Measurements from ENCODE around the gene TMEM181. TPM values are rescaled to one million over a fixed set of nuclear protein-coding genes. Genes with fewer than 3 reads are reported as not detected.
A peak's percentile ranks its signal among the peaks of the same experiment; 100 is the strongest.

TMEM181 gene
- polyA plus RNA-seq, 1 of the 3 experiments (the other 2 are of a cell fraction), result 19.5 TPM

- H3K9me2 ChIP-seq, result no peaks in the 10 kb centered on the region
- H3K4me2 ChIP-seq, result peak overlapping the region; percentile 99
- no peak for TF ChIP-seq YY1 (IDR thresholded peaks at IDR 0.05; ENCODE audit: low read depth)
- TF ChIP-seq EP300 (IDR thresholded peaks at IDR 0.05; ENCODE audit: borderline replicate concordance in 1 of 2, low read depth in 1 of 2, low read length in 1 of 2), result no peak
- TF ChIP-seq GABPA (IDR thresholded peaks at IDR 0.05; ENCODE audit: low read depth), result no peak
- TF ChIP-seq TAF1 (IDR thresholded peaks at IDR 0.05; ENCODE audit: borderline replicate concordance, low read depth, low read length), result no peak
- TF ChIP-seq RAD21 (IDR thresholded peaks at IDR 0.05; ENCODE audit: low read length), result no peak
- no peak for TF ChIP-seq RCOR1 (IDR thresholded peaks at IDR 0.05; ENCODE audit: low read length)
- CTCF ChIA-PET, result interaction anchor here (0.8 to 1.2 kb wide), 3 partner anchors 41 to 338 kb away, joined by 4 to 5 read pairs (median 4); no protein-coding TSS in a partner anchor
- DNase-seq, result no peak
- no peaks in the 10 kb centered on the region for H3K27me3 ChIP-seq (ENCODE audit: insufficient read depth)
- peaks cover 31% of the 10 kb centered on the region for H4K20me1 ChIP-seq (ENCODE audit: insufficient read depth)
- no peaks in the 10 kb centered on the region for H3K9me3 ChIP-seq
- peak overlapping the region; percentile 82 to 83; a peak in 3 of 4 replicates for H3K27ac ChIP-seq (ENCODE audit: low read depth in 2 of 2, low read length in 1 of 2)
- no peaks in the 10 kb centered on the region for H3F3A ChIP-seq (replicated peaks; ENCODE audit: insufficient read depth)
- H2AFZ ChIP-seq (ENCODE audit: low read depth), result peak overlapping the region; percentile 99
- 53% methylated on average over 10 of the region's 14 CpGs for WGBS (ENCODE audit: low lambda C conversion rate)
- H3K4me1 ChIP-seq (ENCODE audit: control insufficient read depth in 1 of 2, insufficient read depth in 2 of 2, low read depth in 1 of 2, low read length in 1 of 2), result peaks cover 11 to 27% of the 10 kb centered on the region in 2 experiments; a peak in 3 of 4 replicates
- H3K79me2 ChIP-seq (ENCODE audit: insufficient read depth), result peaks cover 43% of the 10 kb centered on the region
- H3K9ac ChIP-seq, result peak overlapping the region; percentile 83; the same call in 1 of the 2 replicates
- peak overlapping the region; percentile 86 to 90 for H3K4me3 ChIP-seq (ENCODE audit: low read depth in 2 of 2, low read length in 1 of 2)
- POLR2A ChIA-PET, result interaction anchor here (0.6 to 1.3 kb wide), 2 partner anchors 23 to 71 kb away, joined by 3 to 5 read pairs; no protein-coding TSS in a partner anchor
- H3K36me3 ChIP-seq (replicated peaks in 1 of 2; ENCODE audit: control insufficient read depth in 1 of 2, insufficient read depth in 2 of 2, low read length in 1 of 2), result no peaks in the 10 kb centered on the region
Observed at GRCh38 chr6:158559338-158559894, 475 bp upstream of the TMEM181 start.

- Histone ChIP-seq H3K4me2 (peak overlapping the region; percentile 99), H3K27ac (ENCODE audit: low read depth in 2 of 2, low read length in 1 of 2) (peak overlapping the region; percentile 13 to 82; a peak in 3 of 4 replicates), H2AFZ (ENCODE audit: low read depth) (peak overlapping the region; percentile 72; the same call in 1 of the 2 replicates), H3K36me3 (replicated peaks in 1 of 2; ENCODE audit: control insufficient read depth in 1 of 2, insufficient read depth in 2 of 2, low read length in 1 of 2) (no peaks in the 10 kb centered on the region), H3K4me3 (ENCODE audit: low read depth in 2 of 2, low read length in 1 of 2) (peak overlapping the region; percentile 86 to 90), H3K9me3 (no peaks in the 10 kb centered on the region), H3K9ac (peak overlapping the region; percentile 83), H3K79me2 (ENCODE audit: insufficient read depth) (peaks cover 57% of the 10 kb centered on the region), H3K27me3 (ENCODE audit: insufficient read depth) (no peaks in the 10 kb centered on the region), H3K4me1 (ENCODE audit: control insufficient read depth in 1 of 2, insufficient read depth in 2 of 2, low read depth in 1 of 2, low read length in 1 of 2) (peaks cover 11 to 27% of the 10 kb centered on the region in 2 experiments; a peak in 3 of 4 replicates), H3F3A (replicated peaks; ENCODE audit: insufficient read depth) (no peaks in the 10 kb centered on the region), H3K9me2 (no peaks in the 10 kb centered on the region), H4K20me1 (ENCODE audit: insufficient read depth) (peaks cover 46% of the 10 kb centered on the region)
- CTCF ChIA-PET, result no interaction called here
- DNase-seq, result peak; percentile 58
- POLR2A ChIA-PET, result no interaction called here
- WGBS (ENCODE audit: low lambda C conversion rate), result 7% methylated on average over 15 of the region's 19 CpGs
- TF ChIP-seq SIN3A (IDR thresholded peaks at IDR 0.05; ENCODE audit: borderline replicate concordance, low read depth, low read length) (0 out of 2 replicates have a peak, but pooled peaks have one; percentile 23), GABPA (IDR thresholded peaks at IDR 0.05; ENCODE audit: low read depth) (no peak), EZH2phosphoT487 (IDR thresholded peaks at IDR 0.05; ENCODE audit: borderline replicate concordance, low read depth) (no peak), RCOR1 (IDR thresholded peaks at IDR 0.05; ENCODE audit: low read length) (no peak), RAD21 (IDR thresholded peaks at IDR 0.05; ENCODE audit: low read length) (no peak), REST (IDR thresholded peaks at IDR 0.05; ENCODE audit: low read depth, low read length) (no peak), ZBTB33 (IDR thresholded peaks at IDR 0.05; ENCODE audit: borderline replicate concordance, low read depth) (no peak), CTCF (IDR thresholded peaks at IDR 0.05) (no peak), MAX (IDR thresholded peaks at IDR 0.05; ENCODE audit: low read depth) (peak; percentile 30; the same call in 1 of the 2 replicates)
Observed at GRCh38 chr6:158560836-158561320, 987 bp downstream of the TMEM181 start.
